Measurements from ENCODE around the gene KCNMB1. TPM values are rescaled to one million over a fixed set of nuclear protein-coding genes. Genes with fewer than 3 reads are reported as not detected.

The KCNMB1 gene
- total and polyA plus RNA-seq, 2 donors (not counting 1 experiment from before 2014, with no cell fraction given), result 0.06 TPM; not detected in 1

DNA sequence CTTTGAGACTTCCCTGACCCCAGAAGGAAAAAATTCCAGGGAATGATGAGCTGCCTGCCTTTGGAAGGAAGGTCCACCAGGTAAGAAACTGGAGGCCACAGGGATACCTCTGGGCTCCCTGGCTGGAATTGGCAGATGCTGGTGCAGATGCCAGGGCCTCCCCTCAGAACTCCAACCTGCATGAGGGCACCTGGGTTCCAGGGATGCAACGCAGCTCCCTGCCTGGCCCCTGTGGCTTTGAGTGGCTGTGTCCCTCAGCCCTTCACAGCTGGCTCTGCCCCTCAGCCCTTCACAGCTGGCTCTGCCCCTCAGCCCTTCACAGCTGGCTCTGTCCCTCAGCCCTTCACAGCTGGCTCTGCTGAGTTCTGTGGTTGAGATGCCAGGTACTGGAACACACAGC lies 13.9 kb downstream of the KCNMB1 start:
- H3K27ac ChIP-seq (ENCODE audit: low read length in 2 of 2), result no peak overlapping the region
- no peak overlapping the region for H3K4me2 ChIP-seq (replicated peaks; ENCODE audit: low read depth, low read length, poor library complexity, severe bottlenecking)
- ATAC-seq (ENCODE audit: low read depth), result no peak
- H3K9ac ChIP-seq (ENCODE audit: low read length), result no peak overlapping the region
- no peaks in the 10 kb centered on the region for H3K4me1 ChIP-seq (ENCODE audit: control insufficient read depth in 2 of 2, insufficient read depth in 2 of 2, low read length in 2 of 2)
- intact Hi-C loops (cut with micrococcal nuclease), result no loop called here
- H4K20me1 ChIP-seq (ENCODE audit: control insufficient read depth, insufficient read depth, low read length, poor library complexity, severe bottlenecking), result no peaks in the 10 kb centered on the region
- ChIA-PET POLR2A (no interaction called here), CTCF (no interaction called here)
- 100% methylated on average over 1 of the region's 1 CpG for WGBS (ENCODE audit: insufficient coverage)
- Mint-ChIP-seq H3K27ac (no peak overlapping the region), H3K9me3 (ENCODE audit: insufficient read depth) (no peaks in the 10 kb centered on the region), H3K4me1 (no peaks in the 10 kb centered on the region), H3K4me3 (no peak overlapping the region), H3K27me3 (peaks cover 26% of the 10 kb centered on the region)
- H3K79me2 ChIP-seq (ENCODE audit: control insufficient read depth, insufficient read depth, low read length), result no peaks in the 10 kb centered on the region
- DNase-seq, result no peak
- no peak overlapping the region for H2AFZ ChIP-seq (ENCODE audit: insufficient read depth, low read depth, low read length, poor library complexity, severe bottlenecking)
- H3K27me3 ChIP-seq (replicated peaks in 1 of 4; ENCODE audit: control extremely low read depth in 1 of 4, control insufficient read depth in 3 of 4, insufficient read depth in 4 of 4, low read length in 3 of 4), result no peaks in the 10 kb centered on the region
- H3K9me3 ChIP-seq (ENCODE audit: control extremely low read depth in 1 of 3, control insufficient read depth in 2 of 3, insufficient read depth in 1 of 3, low read length in 2 of 3), result peaks cover 0 to 3% (median 0%) of the 10 kb centered on the region in 3 donors
- TF ChIP-seq, protein P1, sequence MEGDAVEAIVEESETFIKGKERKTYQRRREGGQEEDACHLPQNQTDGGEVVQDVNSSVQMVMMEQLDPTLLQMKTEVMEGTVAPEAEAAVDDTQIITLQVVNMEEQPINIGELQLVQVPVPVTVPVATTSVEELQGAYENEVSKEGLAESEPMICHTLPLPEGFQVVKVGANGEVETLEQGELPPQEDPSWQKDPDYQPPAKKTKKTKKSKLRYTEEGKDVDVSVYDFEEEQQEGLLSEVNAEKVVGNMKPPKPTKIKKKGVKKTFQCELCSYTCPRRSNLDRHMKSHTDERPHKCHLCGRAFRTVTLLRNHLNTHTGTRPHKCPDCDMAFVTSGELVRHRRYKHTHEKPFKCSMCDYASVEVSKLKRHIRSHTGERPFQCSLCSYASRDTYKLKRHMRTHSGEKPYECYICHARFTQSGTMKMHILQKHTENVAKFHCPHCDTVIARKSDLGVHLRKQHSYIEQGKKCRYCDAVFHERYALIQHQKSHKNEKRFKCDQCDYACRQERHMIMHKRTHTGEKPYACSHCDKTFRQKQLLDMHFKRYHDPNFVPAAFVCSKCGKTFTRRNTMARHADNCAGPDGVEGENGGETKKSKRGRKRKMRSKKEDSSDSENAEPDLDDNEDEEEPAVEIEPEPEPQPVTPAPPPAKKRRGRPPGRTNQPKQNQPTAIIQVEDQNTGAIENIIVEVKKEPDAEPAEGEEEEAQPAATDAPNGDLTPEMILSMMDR (IDR thresholded peaks at IDR 0.05), result no peak
- TF ChIP-seq EZH2 (IDR thresholded peaks at IDR 0.05; ENCODE audit: borderline replicate concordance, insufficient read depth, low read depth, low read length, poor library complexity, severe bottlenecking), result no peak
- no peak overlapping the region for H3K4me3 ChIP-seq (ENCODE audit: control extremely low read depth in 1 of 5, extremely low read depth in 1 of 5, insufficient read depth in 1 of 5, low read depth in 2 of 5, low read length in 4 of 5)
- no peaks in the 10 kb centered on the region for H3K36me3 ChIP-seq (replicated peaks in 1 of 2; ENCODE audit: control extremely low read depth in 1 of 2, control insufficient read depth in 1 of 2, extremely low read depth in 1 of 2, insufficient read depth in 2 of 2, low read length in 1 of 2)

DNA sequence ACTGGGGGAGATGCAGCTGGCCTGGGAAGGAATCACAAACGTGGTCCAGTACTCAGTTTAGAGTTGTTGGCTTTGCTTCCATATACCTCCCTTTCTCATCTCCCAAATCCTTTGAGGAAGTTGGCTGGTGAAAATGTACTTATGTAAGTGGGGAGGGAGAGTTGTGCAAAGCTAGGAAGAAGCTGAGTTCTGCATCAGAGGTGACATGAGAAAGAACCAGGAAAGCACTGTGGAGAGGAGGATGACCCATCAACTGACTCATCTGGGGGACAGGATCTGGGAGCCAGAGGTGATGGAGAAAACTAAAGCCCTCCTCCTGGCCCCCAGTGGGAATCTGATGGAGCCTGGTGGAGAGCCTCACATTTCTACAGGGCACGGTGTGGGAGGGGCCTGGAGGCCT lies 16.2 kb downstream of the KCNMB1 start:
- ATAC-seq (ENCODE audit: low read depth), result no peak

More for the DNA sequence above, 16.2 kb downstream of the KCNMB1 start:
- no peaks in the 10 kb centered on the region for H3K27me3 ChIP-seq (replicated peaks in 1 of 4; ENCODE audit: control extremely low read depth in 1 of 4, control insufficient read depth in 3 of 4, insufficient read depth in 4 of 4, low read length in 3 of 4)
- POLR2A ChIA-PET, result no interaction called here
- no peaks in the 10 kb centered on the region for H3K79me2 ChIP-seq (ENCODE audit: control insufficient read depth, insufficient read depth, low read length)
- H3K9me3 ChIP-seq (ENCODE audit: control extremely low read depth in 1 of 3, control insufficient read depth in 2 of 3, insufficient read depth in 1 of 3, low read length in 2 of 3), result peaks cover 0 to 3% (median 0%) of the 10 kb centered on the region in 3 donors
- H3K4me2 ChIP-seq (replicated peaks; ENCODE audit: low read depth, low read length, poor library complexity, severe bottlenecking), result no peak overlapping the region
- H3K36me3 ChIP-seq (replicated peaks in 1 of 2; ENCODE audit: control extremely low read depth in 1 of 2, control insufficient read depth in 1 of 2, extremely low read depth in 1 of 2, insufficient read depth in 2 of 2, low read length in 1 of 2), result no peaks in the 10 kb centered on the region
- H3K4me1 ChIP-seq (ENCODE audit: control insufficient read depth in 2 of 2, insufficient read depth in 2 of 2, low read length in 2 of 2), result no peaks in the 10 kb centered on the region
- H2AFZ ChIP-seq (ENCODE audit: insufficient read depth, low read depth, low read length, poor library complexity, severe bottlenecking), result no peak overlapping the region
- Mint-ChIP-seq H3K27me3 (peaks cover 30% of the 10 kb centered on the region), H3K4me1 (no peaks in the 10 kb centered on the region), H3K27ac (no peak overlapping the region), H3K4me3 (no peak overlapping the region), H3K9me3 (ENCODE audit: insufficient read depth) (no peaks in the 10 kb centered on the region)
- no CpG with 5 or more reads among the region's 2 CpGs for WGBS (ENCODE audit: insufficient coverage)
- H3K4me3 ChIP-seq (ENCODE audit: control extremely low read depth in 1 of 5, extremely low read depth in 1 of 5, insufficient read depth in 1 of 5, low read depth in 2 of 5, low read length in 4 of 5), result no peak overlapping the region
- TF ChIP-seq EZH2 (IDR thresholded peaks at IDR 0.05; ENCODE audit: borderline replicate concordance, insufficient read depth, low read depth, low read length, poor library complexity, severe bottlenecking), result no peak
- TF ChIP-seq, protein P1 (IDR thresholded peaks at IDR 0.05), result no peak
- no peak overlapping the region for H3K9ac ChIP-seq (ENCODE audit: low read length)
- H4K20me1 ChIP-seq (ENCODE audit: control insufficient read depth, insufficient read depth, low read length, poor library complexity, severe bottlenecking), result no peaks in the 10 kb centered on the region
- no peak overlapping the region for H3K27ac ChIP-seq (ENCODE audit: low read length in 2 of 2)
- intact Hi-C loops (cut with micrococcal nuclease), result no loop called here
- DNase-seq, result no peak
- CTCF ChIA-PET, result no interaction called here

Data from B cell (primary cell).